HG02884 (cell line): Measurements from ENCODE around the gene FARP1.

Experiments
- ATAC-seq: cut with Tn5 transposase; IDR thresholded peaks from one replicate; pipeline ENCODE4 v1.9.1; 2021; ENCODE audit warnings: mild to moderate bottlenecking, moderate library complexity; ENCODE audit not compliant: unreplicated experiment

FARP1 gene

GRCh38 chr13:98278068-98278724 is 135.3 kb downstream of the FARP1 start:
- no peak for ATAC-seq

DNA sequence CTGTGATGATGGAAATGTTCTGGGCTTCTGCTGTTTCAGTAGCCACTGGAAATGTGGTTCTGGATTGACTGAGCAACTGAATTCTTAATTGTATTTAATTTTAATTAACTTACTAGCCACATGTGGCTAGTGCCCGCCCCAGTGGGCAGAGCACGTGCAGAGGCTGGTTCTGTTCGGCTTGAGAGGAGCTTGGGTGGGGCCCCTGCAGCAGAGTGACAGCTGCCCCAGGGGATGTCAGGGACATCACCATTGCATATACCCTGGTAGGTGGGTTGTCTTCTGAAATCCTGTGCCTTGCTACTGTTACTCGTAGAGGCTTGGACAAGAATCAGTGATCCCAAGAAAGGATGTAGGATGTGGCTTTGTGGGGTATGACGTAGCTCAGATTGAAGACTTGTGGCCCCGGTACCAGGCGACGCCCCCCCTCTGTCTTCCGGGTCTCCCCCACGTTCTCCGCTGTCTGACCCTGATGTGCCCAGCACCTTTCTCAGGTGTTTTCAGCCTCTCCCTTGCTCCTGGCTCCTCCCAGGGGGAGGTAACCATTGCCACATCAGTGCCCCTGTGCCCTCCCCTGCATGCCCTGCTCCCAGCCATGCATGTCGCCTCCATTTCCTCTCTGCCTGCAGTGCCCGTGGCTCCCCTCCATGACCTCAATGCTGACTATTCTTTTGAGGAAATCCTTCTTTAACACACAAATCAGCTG is 136.7 kb downstream of the FARP1 start:
- no peak for ATAC-seq

GRCh38 chr13:98280176-98280510 is 137.2 kb downstream of the FARP1 start:
- no peak for ATAC-seq

GRCh38 chr13:98284679-98285078 is 141.8 kb downstream of the FARP1 start:
- ATAC-seq, result no peak

GRCh38 chr13:98285317-98285716 is 142.4 kb downstream of the FARP1 start:
- no peak for ATAC-seq

- ATAC-seq, result no peak
These were observed 143.1 kb downstream of the FARP1 start for GRCh38 chr13:98285852-98286594.

DNA sequence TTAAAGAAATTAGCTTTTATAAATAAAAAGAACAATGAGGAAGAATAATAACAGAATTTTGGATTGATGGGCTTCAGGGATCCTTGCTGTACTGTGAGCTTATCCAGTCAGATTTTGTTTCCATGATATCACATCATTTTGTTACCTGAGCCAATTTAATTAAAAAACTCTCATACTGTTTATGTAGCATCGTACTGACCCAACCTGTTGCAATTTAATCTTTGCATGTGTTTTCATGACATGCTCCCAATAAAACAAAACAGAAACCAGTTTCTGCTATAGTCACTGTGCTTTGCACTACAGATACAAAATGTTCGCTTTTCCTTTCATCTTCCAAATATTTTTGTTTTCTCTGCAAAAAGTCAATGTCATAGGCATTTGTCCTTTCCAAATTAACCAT is 143.9 kb downstream of the FARP1 start:
- no peak for ATAC-seq

DNA sequence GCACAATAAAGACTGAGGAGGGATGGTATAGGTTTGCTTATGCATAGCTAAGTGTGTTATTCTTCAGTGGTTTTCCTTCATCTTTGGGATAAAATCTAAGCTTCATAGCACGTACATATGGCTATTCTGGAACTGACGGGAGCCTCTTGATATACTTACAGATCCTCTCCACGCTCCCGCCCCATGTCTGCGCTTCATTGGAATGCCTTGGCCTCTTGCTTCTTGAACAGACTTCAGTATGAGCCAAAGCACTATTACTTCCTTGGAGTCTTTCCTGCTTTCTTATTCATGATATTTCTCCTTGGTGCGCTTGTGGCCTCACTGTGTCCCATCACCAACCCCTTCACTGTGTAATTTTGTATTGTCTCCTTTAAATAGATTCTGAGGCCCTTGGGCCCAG is 145.3 kb downstream of the FARP1 start:
- ATAC-seq, result no peak

- ATAC-seq, result no peak
These were observed 146.5 kb downstream of the FARP1 start for GRCh38 chr13:98289339-98289945.

DNA sequence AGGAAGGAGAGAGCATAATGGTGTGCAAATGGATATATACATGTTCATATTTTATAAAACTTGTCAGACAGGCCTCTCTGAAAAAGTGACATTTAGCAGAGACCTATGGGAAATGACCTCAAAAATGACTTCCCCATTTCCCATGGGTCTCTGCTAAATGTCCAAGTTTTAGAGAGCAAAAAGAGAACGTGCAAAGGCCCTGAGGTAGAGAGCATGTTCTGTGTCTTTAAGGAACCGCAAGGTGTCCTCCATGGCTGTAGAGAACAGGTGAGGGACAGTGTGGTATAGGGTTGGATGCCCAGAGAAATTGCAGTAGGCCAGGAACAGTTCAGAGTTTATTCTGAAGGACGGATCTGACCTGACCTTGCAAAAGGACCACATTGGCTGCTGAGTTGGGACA is 147.4 kb downstream of the FARP1 start:
- no peak for ATAC-seq

DNA sequence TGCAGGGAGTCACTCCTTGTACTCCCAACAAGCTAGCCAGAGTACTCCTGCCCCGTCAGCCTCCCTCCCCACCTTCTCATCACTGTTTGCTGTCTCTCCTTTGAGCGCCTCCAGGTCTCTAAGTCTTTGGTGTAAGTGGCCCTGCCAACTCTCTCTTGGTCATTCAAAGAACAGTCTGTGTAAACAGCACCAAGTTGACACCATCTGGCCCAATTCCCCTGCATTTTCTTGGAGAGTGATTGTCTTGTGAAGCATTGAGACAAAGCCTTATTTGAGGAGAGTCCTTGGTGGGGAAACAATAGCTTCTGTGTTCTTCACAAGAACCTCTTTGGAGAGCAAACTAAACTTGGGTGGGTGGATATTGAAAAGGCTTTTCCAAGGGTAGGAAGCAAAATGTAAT is 148.8 kb downstream of the FARP1 start:
- ATAC-seq, result no peak

- no peak for ATAC-seq
These were observed 150.2 kb downstream of the FARP1 start for GRCh38 chr13:98293103-98293502.

- no peak for ATAC-seq
These were observed 150.8 kb downstream of the FARP1 start for GRCh38 chr13:98293570-98294142.

GRCh38 chr13:98295371-98295770 is 152.5 kb downstream of the FARP1 start:
- ATAC-seq, result no peak

DNA sequence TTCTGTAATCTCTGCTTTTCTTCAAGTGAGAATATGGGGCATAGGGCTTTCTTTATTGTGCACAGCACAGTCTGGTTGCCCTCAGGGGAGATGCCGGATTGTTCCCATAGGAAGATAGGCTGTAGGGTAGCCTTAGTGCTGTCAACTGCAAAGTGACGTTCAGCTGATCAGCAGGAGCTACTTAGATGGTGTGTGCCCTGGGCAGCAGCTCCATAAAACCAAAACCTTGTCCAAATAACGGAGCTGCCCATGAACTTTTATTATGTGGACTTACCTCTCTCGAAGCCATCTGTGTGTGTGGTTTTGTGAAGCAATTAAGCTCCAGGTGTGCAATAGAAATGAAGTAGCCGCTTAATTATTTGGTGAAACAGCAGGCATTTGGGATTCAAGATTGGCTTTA is 154.2 kb downstream of the FARP1 start:
- ATAC-seq, result no peak

DNA sequence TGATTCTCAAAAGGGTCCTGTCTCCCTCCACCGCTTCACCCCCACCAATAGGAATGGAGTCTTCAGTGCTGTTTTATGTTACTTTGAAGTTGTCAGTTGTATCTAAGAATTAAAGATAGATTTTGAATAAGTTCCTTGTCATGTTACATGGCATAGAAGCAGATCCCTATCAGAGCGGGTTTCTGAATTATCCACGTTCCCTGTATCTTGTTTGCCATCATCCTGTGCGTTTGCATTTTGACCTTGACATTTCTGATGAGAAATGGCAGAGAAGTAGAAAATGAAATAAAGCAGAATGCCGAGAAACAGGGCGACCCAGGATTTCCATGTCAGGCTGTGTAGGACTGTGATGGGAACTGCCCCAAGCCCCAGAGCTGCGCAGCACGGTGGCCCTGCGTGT is 154.9 kb downstream of the FARP1 start:
- no peak for ATAC-seq

GRCh38 chr13:98298599-98298998 is 155.7 kb downstream of the FARP1 start:
- no peak for ATAC-seq

DNA sequence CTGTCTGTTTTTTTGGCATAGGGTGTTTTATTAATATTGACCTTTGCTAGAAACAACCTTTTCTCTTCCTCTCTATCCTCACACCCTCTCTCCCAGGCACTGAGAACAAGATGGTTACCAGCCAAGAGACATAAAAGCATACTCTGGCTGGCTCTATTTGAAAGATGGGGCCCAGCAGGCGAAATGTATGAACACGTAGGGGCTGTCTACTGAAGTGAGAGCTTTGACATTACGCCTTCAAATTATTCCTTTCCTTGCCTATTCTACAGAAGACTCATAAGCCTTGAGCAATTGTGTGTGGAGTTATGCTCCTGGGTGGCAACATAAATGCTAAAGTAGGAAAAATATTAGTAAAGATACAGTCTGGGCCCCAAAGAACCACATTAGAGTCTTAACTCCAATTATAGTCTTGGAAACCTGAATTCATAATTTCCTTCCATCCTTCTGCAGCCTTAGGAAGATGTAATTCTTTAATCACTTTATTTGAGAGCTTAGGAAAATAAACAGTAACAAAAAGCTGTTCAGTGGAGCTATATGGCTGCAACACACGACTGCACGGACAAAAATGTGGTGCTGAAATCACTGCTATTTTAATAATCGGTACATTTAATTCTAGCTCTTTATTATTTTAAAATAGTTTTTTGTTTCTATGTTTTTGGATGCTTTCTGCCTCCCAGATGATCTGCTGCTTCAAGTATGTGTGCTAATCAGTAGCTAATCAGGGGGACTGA is 156.5 kb downstream of the FARP1 start:
- ATAC-seq, result no peak

GRCh38 chr13:98299966-98300350 is 157.1 kb downstream of the FARP1 start:
- ATAC-seq, result no peak

- no peak for ATAC-seq
These were observed 158.2 kb downstream of the FARP1 start for GRCh38 chr13:98300956-98301641.
